ENCODE measurements around the gene CNOT3. TPM values are rescaled to one million over a fixed set of nuclear protein-coding genes. Genes with fewer than 3 reads are reported as not detected.

Gene CNOT3
- total RNA-seq, 2 donors from 2014 or later: 22.8 to 54.4 TPM

- no peaks in the 10 kb centered on the region for H3K27me3 ChIP-seq (replicated peaks; ENCODE audit: insufficient read depth)
- no peaks in the 10 kb centered on the region for H3K9me3 ChIP-seq
- no peaks in the 10 kb centered on the region for H3K4me1 ChIP-seq (replicated peaks)
- 78% methylated on average over 20 of the region's 25 CpGs for WGBS
- H3K27ac ChIP-seq: no peak overlapping the region
- no peak for TF ChIP-seq POLR2AphosphoS5 (IDR thresholded peaks at IDR 0.05)
- no peak for TF ChIP-seq CTCF (IDR thresholded peaks at IDR 0.05)
- no peak for TF ChIP-seq POLR2A (IDR thresholded peaks at IDR 0.05)
- intact Hi-C loops (cut with DNase I): no loop called here
- no peak for DNase-seq (ENCODE audit: low spot score)
- H3K36me3 ChIP-seq: no peaks in the 10 kb centered on the region
- no peak overlapping the region for H3K4me3 ChIP-seq
Observed at GRCh38 chr19:54173951-54174834, 36.6 kb downstream of the CNOT3 start.

- no peak for DNase-seq (ENCODE audit: low spot score)
- 86% methylated on average over 21 of the region's 23 CpGs for WGBS
- intact Hi-C loops (cut with DNase I): no loop called here
- Histone ChIP-seq H3K4me3 (no peak overlapping the region), H3K27me3 (replicated peaks; ENCODE audit: insufficient read depth) (no peaks in the 10 kb centered on the region), H3K36me3 (no peaks in the 10 kb centered on the region), H3K4me1 (replicated peaks) (no peaks in the 10 kb centered on the region), H3K27ac (no peak overlapping the region), H3K9me3 (no peaks in the 10 kb centered on the region)
- TF ChIP-seq CTCF (IDR thresholded peaks at IDR 0.05): no peak
- TF ChIP-seq POLR2AphosphoS5 (IDR thresholded peaks at IDR 0.05): peak; percentile 54
Observed at GRCh38 chr19:54178581-54179261, 41.2 kb downstream of the CNOT3 start.

- H3K27me3 ChIP-seq (replicated peaks; ENCODE audit: insufficient read depth): no peaks in the 10 kb centered on the region
- intact Hi-C loops (cut with DNase I): no loop called here
- no peak overlapping the region for H3K4me3 ChIP-seq
- no peaks in the 10 kb centered on the region for H3K9me3 ChIP-seq
- no peaks in the 10 kb centered on the region for H3K36me3 ChIP-seq
- WGBS: 91% methylated on average over 10 of the region's 10 CpGs
- DNase-seq (ENCODE audit: low spot score): no peak
- no peaks in the 10 kb centered on the region for H3K4me1 ChIP-seq (replicated peaks)
- no peak overlapping the region for H3K27ac ChIP-seq
- TF ChIP-seq POLR2A (IDR thresholded peaks at IDR 0.05) (no peak), CTCF (IDR thresholded peaks at IDR 0.05) (no peak), POLR2AphosphoS5 (IDR thresholded peaks at IDR 0.05) (no peak)
Observed at GRCh38 chr19:54179262-54179852, 41.8 kb downstream of the CNOT3 start.

GRCh38 chr19:54179921-54180461, 42.4 kb downstream of the CNOT3 start:
- TF ChIP-seq POLR2A (IDR thresholded peaks at IDR 0.05) (no peak), CTCF (IDR thresholded peaks at IDR 0.05) (no peak), POLR2AphosphoS5 (IDR thresholded peaks at IDR 0.05) (no peak)
- Histone ChIP-seq H3K4me1 (replicated peaks) (no peaks in the 10 kb centered on the region), H3K9me3 (no peaks in the 10 kb centered on the region), H3K36me3 (no peaks in the 10 kb centered on the region), H3K27ac (no peak overlapping the region), H3K4me3 (no peak overlapping the region), H3K27me3 (replicated peaks; ENCODE audit: insufficient read depth) (no peaks in the 10 kb centered on the region)
- intact Hi-C loops (cut with DNase I): no loop called here
- DNase-seq (ENCODE audit: low spot score): no peak
- WGBS: 41% methylated on average over 10 of the region's 10 CpGs

All from prostate gland (tissue), 2 donors.